ENCODE data around the gene SHISA3.

The SHISA3 gene

GRCh38 chr4:42396752-42397634 is at the start of gene SHISA3:
TSS of gene SHISA3 (plus strand) at chr4:42397488. CDS start at chr4:42398057, 569 bp downstream.
- no peaks in the 10 kb centered on the region for H3K9me3 ChIP-seq (ENCODE audit: control insufficient read depth in 2 of 2, low read length in 2 of 2)
- H3K4me1 ChIP-seq (ENCODE audit: control insufficient read depth in 2 of 2, insufficient read depth in 2 of 2, low read length in 2 of 2), result peaks cover 7 to 8% of the 10 kb centered on the region in 2 donors
- no peak within 1 kb of the TSS for H3K27ac ChIP-seq (ENCODE audit: low read depth in 2 of 2, low read length in 2 of 2)
- peaks cover 26 to 44% of the 10 kb centered on the region in 2 donors for H3K27me3 ChIP-seq (ENCODE audit: control insufficient read depth in 2 of 2, insufficient read depth in 2 of 2, low read length in 2 of 2)
- H3K36me3 ChIP-seq (ENCODE audit: control insufficient read depth in 2 of 2, insufficient read depth in 2 of 2, low read length in 2 of 2), result no peaks in the 10 kb centered on the region
- H3K9ac ChIP-seq (ENCODE audit: low read depth in 1 of 2, low read length in 2 of 2), result peak within 1 kb of the TSS in 1 of 2 donors; percentile 14
- peak within 1 kb of the TSS; percentile 52 to 56 for H3K4me3 ChIP-seq (ENCODE audit: low read length in 2 of 2)

GRCh38 chr4:42348247-42348646 is 49.0 kb upstream of the SHISA3 start:
- H3K9me3 ChIP-seq (ENCODE audit: control insufficient read depth in 2 of 2, low read length in 2 of 2), result no peaks in the 10 kb centered on the region
- H3K36me3 ChIP-seq (ENCODE audit: control insufficient read depth in 2 of 2, insufficient read depth in 2 of 2, low read length in 2 of 2), result no peaks in the 10 kb centered on the region
- H3K4me3 ChIP-seq (ENCODE audit: low read length in 2 of 2), result no peak overlapping the region
- no peaks in the 10 kb centered on the region for H3K4me1 ChIP-seq (ENCODE audit: control insufficient read depth in 2 of 2, insufficient read depth in 2 of 2, low read length in 2 of 2)
- no peak overlapping the region for H3K9ac ChIP-seq (ENCODE audit: low read depth in 1 of 2, low read length in 2 of 2)
- H3K27ac ChIP-seq (ENCODE audit: low read depth in 2 of 2, low read length in 2 of 2), result no peak overlapping the region
- no peaks in the 10 kb centered on the region for H3K27me3 ChIP-seq (ENCODE audit: control insufficient read depth in 2 of 2, insufficient read depth in 2 of 2, low read length in 2 of 2)

- no peak overlapping the region for H3K4me3 ChIP-seq (ENCODE audit: low read length in 2 of 2)
- peaks cover 0 to 1% of the 10 kb centered on the region in 2 donors for H3K27me3 ChIP-seq (ENCODE audit: control insufficient read depth in 2 of 2, insufficient read depth in 2 of 2, low read length in 2 of 2)
- H3K9me3 ChIP-seq (ENCODE audit: control insufficient read depth in 2 of 2, low read length in 2 of 2), result no peaks in the 10 kb centered on the region
- no peak overlapping the region for H3K9ac ChIP-seq (ENCODE audit: low read depth in 1 of 2, low read length in 2 of 2)
- H3K4me1 ChIP-seq (ENCODE audit: control insufficient read depth in 2 of 2, insufficient read depth in 2 of 2, low read length in 2 of 2), result no peaks in the 10 kb centered on the region
- no peak overlapping the region for H3K27ac ChIP-seq (ENCODE audit: low read depth in 2 of 2, low read length in 2 of 2)
- H3K36me3 ChIP-seq (ENCODE audit: control insufficient read depth in 2 of 2, insufficient read depth in 2 of 2, low read length in 2 of 2), result no peaks in the 10 kb centered on the region
These were observed 48.6 kb upstream of the SHISA3 start for GRCh38 chr4:42348692-42349091.

GRCh38 chr4:42350611-42351182 is 46.6 kb upstream of the SHISA3 start:
- no peaks in the 10 kb centered on the region for H3K4me1 ChIP-seq (ENCODE audit: control insufficient read depth in 2 of 2, insufficient read depth in 2 of 2, low read length in 2 of 2)
- no peaks in the 10 kb centered on the region for H3K9me3 ChIP-seq (ENCODE audit: control insufficient read depth in 2 of 2, low read length in 2 of 2)
- H3K27me3 ChIP-seq (ENCODE audit: control insufficient read depth in 2 of 2, insufficient read depth in 2 of 2, low read length in 2 of 2), result peaks cover 0 to 3% of the 10 kb centered on the region in 2 donors
- no peak overlapping the region for H3K4me3 ChIP-seq (ENCODE audit: low read length in 2 of 2)
- no peak overlapping the region for H3K9ac ChIP-seq (ENCODE audit: low read depth in 1 of 2, low read length in 2 of 2)
- no peak overlapping the region for H3K27ac ChIP-seq (ENCODE audit: low read depth in 2 of 2, low read length in 2 of 2)
- H3K36me3 ChIP-seq (ENCODE audit: control insufficient read depth in 2 of 2, insufficient read depth in 2 of 2, low read length in 2 of 2), result no peaks in the 10 kb centered on the region

- H3K9me3 ChIP-seq (ENCODE audit: control insufficient read depth in 2 of 2, low read length in 2 of 2), result no peaks in the 10 kb centered on the region
- H3K27me3 ChIP-seq (ENCODE audit: control insufficient read depth in 2 of 2, insufficient read depth in 2 of 2, low read length in 2 of 2), result peaks cover 0 to 5% of the 10 kb centered on the region in 2 donors
- no peaks in the 10 kb centered on the region for H3K4me1 ChIP-seq (ENCODE audit: control insufficient read depth in 2 of 2, insufficient read depth in 2 of 2, low read length in 2 of 2)
- H3K27ac ChIP-seq (ENCODE audit: low read depth in 2 of 2, low read length in 2 of 2), result no peak overlapping the region
- no peaks in the 10 kb centered on the region for H3K36me3 ChIP-seq (ENCODE audit: control insufficient read depth in 2 of 2, insufficient read depth in 2 of 2, low read length in 2 of 2)
- no peak overlapping the region for H3K9ac ChIP-seq (ENCODE audit: low read depth in 1 of 2, low read length in 2 of 2)
- no peak overlapping the region for H3K4me3 ChIP-seq (ENCODE audit: low read length in 2 of 2)
These were observed 45.2 kb upstream of the SHISA3 start for GRCh38 chr4:42352049-42352448.

GRCh38 chr4:42357325-42357724 is 40.0 kb upstream of the SHISA3 start:
- Histone ChIP-seq H3K9ac (ENCODE audit: low read depth in 1 of 2, low read length in 2 of 2) (no peak overlapping the region), H3K27me3 (ENCODE audit: control insufficient read depth in 2 of 2, insufficient read depth in 2 of 2, low read length in 2 of 2) (peaks cover 0 to 5% of the 10 kb centered on the region in 2 donors), H3K9me3 (ENCODE audit: control insufficient read depth in 2 of 2, low read length in 2 of 2) (no peaks in the 10 kb centered on the region), H3K4me3 (ENCODE audit: low read length in 2 of 2) (no peak overlapping the region), H3K4me1 (ENCODE audit: control insufficient read depth in 2 of 2, insufficient read depth in 2 of 2, low read length in 2 of 2) (no peaks in the 10 kb centered on the region), H3K27ac (ENCODE audit: low read depth in 2 of 2, low read length in 2 of 2) (no peak overlapping the region), H3K36me3 (ENCODE audit: control insufficient read depth in 2 of 2, insufficient read depth in 2 of 2, low read length in 2 of 2) (no peaks in the 10 kb centered on the region)

GRCh38 chr4:42359711-42360110 is 37.6 kb upstream of the SHISA3 start:
- Histone ChIP-seq H3K36me3 (ENCODE audit: control insufficient read depth in 2 of 2, insufficient read depth in 2 of 2, low read length in 2 of 2) (no peaks in the 10 kb centered on the region), H3K4me1 (ENCODE audit: control insufficient read depth in 2 of 2, insufficient read depth in 2 of 2, low read length in 2 of 2) (no peaks in the 10 kb centered on the region), H3K27me3 (ENCODE audit: control insufficient read depth in 2 of 2, insufficient read depth in 2 of 2, low read length in 2 of 2) (peaks cover 0 to 2% of the 10 kb centered on the region in 2 donors), H3K9ac (ENCODE audit: low read depth in 1 of 2, low read length in 2 of 2) (no peak overlapping the region), H3K27ac (ENCODE audit: low read depth in 2 of 2, low read length in 2 of 2) (no peak overlapping the region), H3K9me3 (ENCODE audit: control insufficient read depth in 2 of 2, low read length in 2 of 2) (no peaks in the 10 kb centered on the region), H3K4me3 (ENCODE audit: low read length in 2 of 2) (peak overlapping the region in 1 of 2 donors; percentile 7)

GRCh38 chr4:42360256-42360669 is 37.0 kb upstream of the SHISA3 start:
- Histone ChIP-seq H3K9ac (ENCODE audit: low read depth in 1 of 2, low read length in 2 of 2) (no peak overlapping the region), H3K36me3 (ENCODE audit: control insufficient read depth in 2 of 2, insufficient read depth in 2 of 2, low read length in 2 of 2) (no peaks in the 10 kb centered on the region), H3K4me3 (ENCODE audit: low read length in 2 of 2) (no peak overlapping the region), H3K27me3 (ENCODE audit: control insufficient read depth in 2 of 2, insufficient read depth in 2 of 2, low read length in 2 of 2) (peaks cover 0 to 2% of the 10 kb centered on the region in 2 donors), H3K4me1 (ENCODE audit: control insufficient read depth in 2 of 2, insufficient read depth in 2 of 2, low read length in 2 of 2) (no peaks in the 10 kb centered on the region), H3K9me3 (ENCODE audit: control insufficient read depth in 2 of 2, low read length in 2 of 2) (no peaks in the 10 kb centered on the region), H3K27ac (ENCODE audit: low read depth in 2 of 2, low read length in 2 of 2) (no peak overlapping the region)

- Histone ChIP-seq H3K4me3 (ENCODE audit: low read length in 2 of 2) (no peak overlapping the region), H3K27ac (ENCODE audit: low read depth in 2 of 2, low read length in 2 of 2) (no peak overlapping the region), H3K27me3 (ENCODE audit: control insufficient read depth in 2 of 2, insufficient read depth in 2 of 2, low read length in 2 of 2) (peaks cover 0 to 2% of the 10 kb centered on the region in 2 donors), H3K36me3 (ENCODE audit: control insufficient read depth in 2 of 2, insufficient read depth in 2 of 2, low read length in 2 of 2) (no peaks in the 10 kb centered on the region), H3K9me3 (ENCODE audit: control insufficient read depth in 2 of 2, low read length in 2 of 2) (no peaks in the 10 kb centered on the region), H3K4me1 (ENCODE audit: control insufficient read depth in 2 of 2, insufficient read depth in 2 of 2, low read length in 2 of 2) (no peaks in the 10 kb centered on the region), H3K9ac (ENCODE audit: low read depth in 1 of 2, low read length in 2 of 2) (no peak overlapping the region)
These were observed 35.8 kb upstream of the SHISA3 start for GRCh38 chr4:42361456-42361855.

- no peak overlapping the region for H3K27ac ChIP-seq (ENCODE audit: low read depth in 2 of 2, low read length in 2 of 2)
- H3K9me3 ChIP-seq (ENCODE audit: control insufficient read depth in 2 of 2, low read length in 2 of 2), result no peaks in the 10 kb centered on the region
- no peaks in the 10 kb centered on the region for H3K36me3 ChIP-seq (ENCODE audit: control insufficient read depth in 2 of 2, insufficient read depth in 2 of 2, low read length in 2 of 2)
- no peaks in the 10 kb centered on the region for H3K27me3 ChIP-seq (ENCODE audit: control insufficient read depth in 2 of 2, insufficient read depth in 2 of 2, low read length in 2 of 2)
- H3K9ac ChIP-seq (ENCODE audit: low read depth in 1 of 2, low read length in 2 of 2), result no peak overlapping the region
- H3K4me3 ChIP-seq (ENCODE audit: low read length in 2 of 2), result no peak overlapping the region
- no peaks in the 10 kb centered on the region for H3K4me1 ChIP-seq (ENCODE audit: control insufficient read depth in 2 of 2, insufficient read depth in 2 of 2, low read length in 2 of 2)
These were observed 34.7 kb upstream of the SHISA3 start for GRCh38 chr4:42362591-42362990.

Measured in mucosa of rectum (tissue), 2 donors.